ENCODE data around the gene GALNS. TPM values are rescaled to one million over a fixed set of nuclear protein-coding genes. Genes with fewer than 3 reads are reported as not detected.
A peak's percentile ranks its signal among the peaks of the same experiment; 100 is the strongest.

Gene GALNS
- 10.4 and 11.1 TPM in 2 replicates for total RNA-seq (2014; rRNA removed; shearing (Covaris generic))

GRCh38 chr16:88856828-88857727 lies at the start of gene GALNS, which contains the start of gene TRAPPC2L:
GALNS (minus strand) TSS chr16:88856947; CDS start chr16:88856877, 70 bp downstream.
TRAPPC2L (plus strand) TSS chr16:88857127; CDS start chr16:88857151, 24 bp downstream.
- no peaks in the 10 kb centered on the region for H3K9me3 ChIP-seq (replicated peaks)
- peak within 1 kb of the TSS; percentile 80 for H3K4me3 ChIP-seq
- H3K27me3 ChIP-seq, result no peaks in the 10 kb centered on the region
- H3K27ac ChIP-seq, result peak within 1 kb of the TSS; percentile 62
- no peaks in the 10 kb centered on the region for H3K36me3 ChIP-seq
- DNase-seq, result peak; percentile 94 to 95
- peaks cover 6% of the 10 kb centered on the region for H3K4me1 ChIP-seq

- Histone ChIP-seq H3K4me1 (no peaks in the 10 kb centered on the region), H3K4me3 (no peak overlapping the region)
These were observed 49.3 kb upstream of the GALNS start for GRCh38 chr16:88906020-88906419.

GRCh38 chr16:88905563-88905962 lies 48.8 kb upstream of the GALNS start:
- no peaks in the 10 kb centered on the region for H3K27me3 ChIP-seq
- no peaks in the 10 kb centered on the region for H3K36me3 ChIP-seq
- H3K27ac ChIP-seq, result no peak overlapping the region
- H3K9me3 ChIP-seq (replicated peaks), result no peaks in the 10 kb centered on the region
- peak in 1 of 2 experiments; percentile 42 for DNase-seq
- H3K4me3 ChIP-seq, result no peak overlapping the region
- H3K4me1 ChIP-seq, result no peaks in the 10 kb centered on the region

More at GRCh38 chr16:88906020-88906419, 49.3 kb upstream of the GALNS start:
- Histone ChIP-seq H3K27ac (no peak overlapping the region), H3K36me3 (no peaks in the 10 kb centered on the region), H3K27me3 (no peaks in the 10 kb centered on the region), H3K9me3 (replicated peaks) (no peaks in the 10 kb centered on the region)
- no peak for DNase-seq

GRCh38 chr16:88904676-88905365 lies 48.1 kb upstream of the GALNS start:
- DNase-seq, result no peak

GRCh38 chr16:88903267-88903666 lies 46.5 kb upstream of the GALNS start:
- Histone ChIP-seq H3K36me3 (no peaks in the 10 kb centered on the region), H3K4me3 (no peak overlapping the region), H3K27me3 (no peaks in the 10 kb centered on the region), H3K27ac (no peak overlapping the region), H3K4me1 (no peaks in the 10 kb centered on the region), H3K9me3 (replicated peaks) (no peaks in the 10 kb centered on the region)
- DNase-seq, result peak; percentile 62 to 66

More at GRCh38 chr16:88904676-88905365, 48.1 kb upstream of the GALNS start:
- H3K4me3 ChIP-seq, result no peak overlapping the region
- H3K4me1 ChIP-seq, result no peaks in the 10 kb centered on the region
- H3K27ac ChIP-seq, result no peak overlapping the region
- H3K27me3 ChIP-seq, result no peaks in the 10 kb centered on the region
- no peaks in the 10 kb centered on the region for H3K36me3 ChIP-seq
- H3K9me3 ChIP-seq (replicated peaks), result no peaks in the 10 kb centered on the region

GRCh38 chr16:88902744-88903143 lies 46.0 kb upstream of the GALNS start:
- no peak overlapping the region for H3K27ac ChIP-seq
- H3K27me3 ChIP-seq, result no peaks in the 10 kb centered on the region
- H3K9me3 ChIP-seq (replicated peaks), result no peaks in the 10 kb centered on the region
- H3K4me1 ChIP-seq, result no peaks in the 10 kb centered on the region
- no peaks in the 10 kb centered on the region for H3K36me3 ChIP-seq
- DNase-seq, result no peak
- H3K4me3 ChIP-seq, result no peak overlapping the region

- Histone ChIP-seq H3K36me3 (no peaks in the 10 kb centered on the region), H3K4me3 (no peak overlapping the region), H3K27me3 (no peaks in the 10 kb centered on the region), H3K4me1 (no peaks in the 10 kb centered on the region), H3K27ac (no peak overlapping the region), H3K9me3 (replicated peaks) (no peaks in the 10 kb centered on the region)
- DNase-seq, result no peak
These were observed 45.1 kb upstream of the GALNS start for GRCh38 chr16:88901718-88902337.

GRCh38 chr16:88900662-88901052 lies 43.9 kb upstream of the GALNS start:
- no peaks in the 10 kb centered on the region for H3K36me3 ChIP-seq
- H3K27ac ChIP-seq, result no peak overlapping the region
- no peaks in the 10 kb centered on the region for H3K9me3 ChIP-seq (replicated peaks)
- DNase-seq, result no peak
- H3K4me3 ChIP-seq, result no peak overlapping the region
- H3K4me1 ChIP-seq, result no peaks in the 10 kb centered on the region
- H3K27me3 ChIP-seq, result no peaks in the 10 kb centered on the region

- Histone ChIP-seq H3K9me3 (replicated peaks) (no peaks in the 10 kb centered on the region), H3K4me3 (no peak overlapping the region), H3K27ac (no peak overlapping the region), H3K36me3 (no peaks in the 10 kb centered on the region), H3K4me1 (no peaks in the 10 kb centered on the region), H3K27me3 (no peaks in the 10 kb centered on the region)
- DNase-seq, result no peak
These were observed 43.3 kb upstream of the GALNS start for GRCh38 chr16:88899901-88900661.

- DNase-seq, result no peak
- H3K4me1 ChIP-seq, result no peaks in the 10 kb centered on the region
- no peaks in the 10 kb centered on the region for H3K27me3 ChIP-seq
- no peaks in the 10 kb centered on the region for H3K9me3 ChIP-seq (replicated peaks)
- no peak overlapping the region for H3K4me3 ChIP-seq
- no peak overlapping the region for H3K27ac ChIP-seq
- no peaks in the 10 kb centered on the region for H3K36me3 ChIP-seq
These were observed 41.1 kb upstream of the GALNS start for GRCh38 chr16:88897696-88898425.

- no peaks in the 10 kb centered on the region for H3K27me3 ChIP-seq
- H3K4me3 ChIP-seq, result no peak overlapping the region
- H3K4me1 ChIP-seq, result no peaks in the 10 kb centered on the region
- H3K27ac ChIP-seq, result no peak overlapping the region
- no peaks in the 10 kb centered on the region for H3K36me3 ChIP-seq
- no peaks in the 10 kb centered on the region for H3K9me3 ChIP-seq (replicated peaks)
- no peak for DNase-seq
These were observed 39.7 kb upstream of the GALNS start for GRCh38 chr16:88896238-88897070.

GRCh38 chr16:88895335-88895734 lies 38.6 kb upstream of the GALNS start:
- H3K36me3 ChIP-seq, result no peaks in the 10 kb centered on the region
- H3K27me3 ChIP-seq, result no peaks in the 10 kb centered on the region
- H3K9me3 ChIP-seq (replicated peaks), result no peaks in the 10 kb centered on the region
- H3K27ac ChIP-seq, result no peak overlapping the region
- H3K4me3 ChIP-seq, result no peak overlapping the region
- DNase-seq, result no peak
- H3K4me1 ChIP-seq, result no peaks in the 10 kb centered on the region

- no peak for DNase-seq
- H3K4me1 ChIP-seq, result no peaks in the 10 kb centered on the region
- H3K9me3 ChIP-seq (replicated peaks), result no peaks in the 10 kb centered on the region
- H3K27me3 ChIP-seq, result no peaks in the 10 kb centered on the region
- no peak overlapping the region for H3K27ac ChIP-seq
- H3K36me3 ChIP-seq, result no peaks in the 10 kb centered on the region
- no peak overlapping the region for H3K4me3 ChIP-seq
These were observed 38.0 kb upstream of the GALNS start for GRCh38 chr16:88894681-88895300.

All from SJCRH30 (cell line).